Pons (tissue), 1 donor: ENCODE data around the gene CCR5AS.
"Not testable (repeated sequence)": the region's sequence is repeated elsewhere in the genome, so short reads cannot be mapped to it uniquely, and the experiment has no call there.

ENCODE experiments used
- DNase-seq: peaks from one replicate; pipeline ENCODE4 v3.0.0-alpha.2; 2016; ENCODE audit warnings: low spot score

Gene CCR5AS

GRCh38 chr3:46405301-46406019 lies 1.4 kb downstream of the CCR5AS start:
- peak; percentile 76 for DNase-seq

DNA sequence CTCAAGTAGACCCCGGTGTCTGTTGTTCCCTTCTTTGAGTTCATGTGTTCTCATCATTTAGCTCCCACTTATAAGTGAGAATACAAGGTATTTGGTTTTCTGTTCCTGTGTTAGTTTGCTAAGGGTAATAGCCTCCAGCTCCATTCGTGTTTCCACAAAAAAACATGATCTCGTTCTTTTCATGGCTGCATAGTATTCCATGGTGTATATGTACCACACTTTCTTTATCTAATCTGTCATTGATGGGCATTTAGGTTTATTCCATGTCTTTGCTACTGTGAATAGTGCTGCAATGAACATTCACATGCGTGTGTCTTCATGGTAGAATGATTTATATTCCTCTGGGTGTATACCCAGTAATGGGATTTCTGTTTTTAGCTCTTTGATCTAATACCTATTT lies 4.0 kb downstream of the CCR5AS start:
- not testable (repeated sequence) for DNase-seq

- no peak for DNase-seq
Observed at GRCh38 chr3:46401579-46401978, 5.3 kb downstream of the CCR5AS start.

DNA sequence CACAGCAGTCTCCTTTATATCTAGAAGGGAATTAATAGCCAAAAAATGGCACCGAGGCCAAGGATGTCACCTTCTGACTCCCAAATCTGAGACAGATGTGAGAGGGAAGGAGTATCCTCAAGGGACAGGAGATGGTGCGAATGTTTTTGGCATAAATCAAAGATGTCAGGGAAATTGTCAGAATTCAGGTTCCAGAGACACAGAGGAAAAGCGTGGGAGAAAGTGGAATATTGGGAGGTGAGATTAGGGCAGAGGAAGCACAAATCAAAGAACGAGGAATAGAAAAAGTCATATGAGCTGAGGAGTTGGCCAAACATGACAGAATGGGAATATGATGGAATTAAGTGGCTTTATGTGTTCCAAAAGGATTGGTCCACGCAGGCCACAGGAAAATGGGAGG lies 6.0 kb downstream of the CCR5AS start:
- DNase-seq, result no peak

DNA sequence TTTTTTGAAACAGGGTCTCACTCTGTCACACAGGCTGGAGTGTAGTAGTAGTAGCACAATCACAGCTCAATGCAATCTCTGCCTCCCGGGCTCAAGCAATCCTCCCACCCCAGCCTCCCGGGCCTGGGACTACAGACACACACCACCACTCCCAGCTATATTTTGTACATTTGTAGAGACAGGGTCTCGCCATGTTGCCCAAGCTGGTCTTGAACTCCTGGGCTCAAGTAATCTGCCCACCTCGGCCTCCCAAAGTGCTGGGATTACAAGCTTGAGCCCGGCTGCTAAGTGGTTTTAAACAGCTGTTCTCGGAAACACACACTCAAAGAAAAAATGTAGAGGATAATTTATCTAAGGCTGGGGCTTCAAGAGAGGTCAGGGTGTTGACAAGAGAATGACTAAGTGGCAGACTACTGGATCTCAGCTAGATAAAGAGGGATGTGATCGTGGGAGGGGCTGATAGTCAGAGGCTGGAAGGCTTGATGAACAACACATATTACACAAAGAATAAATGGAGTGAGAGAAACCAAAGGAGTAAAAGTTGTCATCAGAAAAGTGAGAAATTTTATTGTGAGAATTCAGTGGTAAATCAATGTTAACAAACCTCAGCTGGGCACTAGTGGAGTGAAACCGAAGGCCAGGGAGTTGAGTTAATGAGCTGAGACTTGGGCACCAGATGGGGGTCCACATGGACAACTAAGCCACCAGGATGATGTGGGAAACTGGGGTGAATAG lies 6.7 kb downstream of the CCR5AS start:
- no peak for DNase-seq

- DNase-seq, result no peak
Observed at GRCh38 chr3:46399557-46399956, 7.3 kb downstream of the CCR5AS start.

- DNase-seq, result no peak
Observed at GRCh38 chr3:46399098-46399497, 7.8 kb downstream of the CCR5AS start.

DNA sequence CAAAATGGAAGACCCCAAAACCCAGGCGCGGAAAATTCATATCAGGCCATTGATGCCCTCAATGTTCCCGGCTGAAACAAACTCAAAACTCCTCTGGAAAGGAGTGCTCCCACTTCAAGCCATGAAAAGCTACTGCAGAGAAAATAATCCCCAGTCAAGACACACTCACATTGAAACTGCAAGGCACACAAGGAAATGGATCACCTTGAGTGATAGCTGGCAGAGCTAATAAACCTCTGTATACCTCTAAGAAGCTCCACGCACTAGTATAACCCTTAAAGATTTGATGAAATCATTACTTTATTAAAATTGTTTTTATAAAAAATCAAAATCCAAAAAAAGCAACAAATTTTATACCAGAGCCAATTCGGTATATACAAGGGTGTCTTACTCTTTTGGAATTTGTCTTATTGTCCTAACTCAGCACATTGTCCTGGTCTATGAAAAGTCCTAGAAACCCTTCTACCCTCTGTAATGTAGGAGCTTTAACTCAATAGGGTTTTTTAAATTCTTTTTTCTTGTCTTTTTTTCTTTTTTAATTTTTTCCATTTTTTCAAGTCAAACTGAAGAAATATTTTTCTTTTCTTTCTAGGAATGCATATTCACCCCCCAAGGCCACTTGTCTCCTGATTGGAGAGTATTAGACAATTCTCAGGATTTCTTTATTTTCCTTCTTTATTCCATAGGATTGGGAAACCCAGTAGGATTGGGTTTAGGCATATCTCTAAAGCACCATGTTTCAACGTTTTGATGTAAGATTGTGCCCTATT lies 8.5 kb downstream of the CCR5AS start:
- no peak for DNase-seq

- no peak for DNase-seq
Observed at GRCh38 chr3:46397111-46397510, 9.8 kb downstream of the CCR5AS start.

GRCh38 chr3:46395766-46396530 lies 10.9 kb downstream of the CCR5AS start:
- no peak for DNase-seq

GRCh38 chr3:46395210-46395661 lies 11.6 kb downstream of the CCR5AS start:
- DNase-seq, result no peak

- DNase-seq, result no peak
Observed at GRCh38 chr3:46393554-46394434, 13.1 kb downstream of the CCR5AS start.

DNA sequence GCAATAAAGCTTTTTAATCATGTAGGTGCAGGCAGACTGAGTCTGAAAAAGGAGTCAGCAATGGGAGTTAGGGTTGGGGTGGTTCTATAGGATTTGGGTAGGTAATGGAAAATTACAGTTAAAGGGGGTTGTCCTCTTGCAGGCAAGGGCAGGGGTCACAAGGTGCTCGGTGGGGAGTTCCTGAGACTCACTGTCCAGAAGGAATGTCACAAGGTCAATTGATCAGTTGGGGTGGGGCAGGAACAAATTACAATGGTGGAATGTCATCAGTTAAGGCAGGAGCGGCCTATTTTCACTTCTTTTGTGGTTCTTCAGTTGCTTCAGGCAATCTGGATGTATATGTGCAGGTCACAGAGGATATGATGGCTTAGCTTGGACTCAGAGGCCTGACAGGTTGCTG lies 13.9 kb downstream of the CCR5AS start:
- no peak for DNase-seq

DNA sequence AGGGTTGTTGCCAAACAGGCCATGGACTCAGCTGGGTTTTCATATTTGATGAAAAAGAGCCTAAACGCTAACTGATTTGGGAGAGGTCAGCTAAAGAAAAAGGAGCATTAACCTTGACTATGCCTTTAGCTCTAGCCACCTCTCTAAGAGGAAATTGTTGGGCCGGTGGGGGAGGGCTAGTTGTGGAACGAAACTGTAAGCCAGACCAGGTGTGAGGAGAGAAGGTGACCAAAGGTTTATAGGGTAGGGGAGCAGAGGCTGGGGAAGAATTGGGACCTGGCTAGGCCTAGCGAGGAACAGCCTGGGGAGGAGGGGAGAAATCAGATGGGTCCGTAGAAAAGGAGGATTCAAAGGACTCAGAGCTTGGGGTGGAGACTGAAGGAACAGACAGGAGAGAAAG lies 15.3 kb downstream of the CCR5AS start:
- not testable (repeated sequence) for DNase-seq

- no peak for DNase-seq
Observed at GRCh38 chr3:46389306-46389705, 17.6 kb downstream of the CCR5AS start.

DNA sequence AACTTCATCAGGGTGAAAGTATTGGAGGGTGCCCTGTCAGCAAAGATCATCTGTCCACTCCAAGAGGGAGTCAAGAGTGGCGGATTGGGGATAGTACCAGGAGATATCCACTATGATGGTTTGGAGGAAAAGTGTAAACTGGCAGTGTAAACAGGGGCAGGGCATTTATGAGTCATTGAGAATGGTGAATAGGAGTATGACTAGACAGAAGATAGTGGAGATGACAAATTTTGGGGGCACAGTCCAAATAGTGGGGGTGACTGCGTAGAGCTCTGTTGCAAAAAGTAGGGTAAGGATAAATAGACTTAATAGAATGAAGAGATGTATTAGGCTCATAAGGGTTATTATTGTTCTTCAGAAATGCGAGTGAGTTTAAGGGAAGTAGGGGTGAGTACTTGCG lies 18.0 kb downstream of the CCR5AS start:
- not testable (repeated sequence) for DNase-seq

DNA sequence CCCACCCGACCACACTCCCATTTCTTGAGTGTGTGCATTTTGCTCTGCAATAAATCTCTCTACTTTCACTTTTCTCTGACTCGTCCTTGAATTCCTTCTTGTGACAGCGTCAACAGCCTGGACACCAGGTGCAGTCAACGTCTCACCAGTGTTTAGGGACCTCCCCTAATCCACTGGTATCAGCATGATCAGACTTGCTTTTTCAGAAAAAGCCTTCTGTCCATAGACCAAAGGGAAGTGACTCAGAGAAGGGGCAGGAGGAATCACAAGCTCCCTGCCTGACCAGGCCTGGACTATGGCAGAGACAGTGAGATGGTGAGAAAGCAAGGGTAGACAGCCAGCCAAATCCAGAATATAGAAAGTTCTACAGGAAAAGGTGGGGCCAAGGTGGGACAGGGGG lies 20.7 kb downstream of the CCR5AS start:
- peak; percentile 72 for DNase-seq

DNA sequence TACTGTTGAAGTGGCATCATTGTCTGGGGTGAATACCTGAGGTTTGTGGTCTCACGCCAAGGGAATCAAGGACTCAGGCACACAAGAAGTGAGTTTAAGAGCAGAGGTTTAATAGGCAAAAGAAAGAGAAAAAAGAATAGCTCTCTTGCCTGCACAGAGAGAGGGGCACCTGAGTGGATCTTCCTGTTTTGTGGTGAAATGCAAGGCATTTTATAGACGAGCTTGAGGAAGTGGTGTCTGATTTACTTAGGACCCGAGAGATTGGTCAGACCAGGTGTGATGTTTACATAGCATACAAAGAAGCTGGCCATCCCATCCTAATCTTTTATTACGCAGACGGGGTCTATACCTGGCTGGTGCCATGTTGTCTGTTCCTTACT lies 22.9 kb downstream of the CCR5AS start:
- DNase-seq, result no peak

GRCh38 chr3:46383211-46383950 lies 23.5 kb downstream of the CCR5AS start:
- peak; percentile 61 for DNase-seq

DNA sequence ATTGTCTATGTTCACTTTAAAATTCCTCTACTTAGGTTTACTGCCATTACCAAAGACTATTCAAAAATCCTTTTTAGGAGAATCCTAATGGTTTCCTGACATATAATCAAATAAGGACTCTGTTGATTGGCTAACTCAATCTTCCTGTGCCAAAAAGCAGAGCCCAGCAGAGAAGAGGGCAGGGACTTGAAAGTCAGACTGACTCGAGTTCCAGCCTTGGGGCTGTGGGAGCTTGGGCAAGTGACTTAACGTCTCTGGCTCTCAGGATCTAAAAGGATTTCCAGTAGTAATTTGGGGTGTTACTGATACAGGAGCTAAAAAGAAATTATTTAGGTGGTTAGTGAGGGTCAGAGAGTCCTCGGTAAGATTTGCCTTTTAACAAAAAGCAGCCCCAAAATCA lies 25.2 kb downstream of the CCR5AS start:
- DNase-seq, result no peak
